ENCODE data around the gene LUC7L2.
"Not testable (repeated sequence)": the region's sequence is repeated elsewhere in the genome, so short reads cannot be mapped to it uniquely, and the experiment has no call there.

LUC7L2 gene

DNA sequence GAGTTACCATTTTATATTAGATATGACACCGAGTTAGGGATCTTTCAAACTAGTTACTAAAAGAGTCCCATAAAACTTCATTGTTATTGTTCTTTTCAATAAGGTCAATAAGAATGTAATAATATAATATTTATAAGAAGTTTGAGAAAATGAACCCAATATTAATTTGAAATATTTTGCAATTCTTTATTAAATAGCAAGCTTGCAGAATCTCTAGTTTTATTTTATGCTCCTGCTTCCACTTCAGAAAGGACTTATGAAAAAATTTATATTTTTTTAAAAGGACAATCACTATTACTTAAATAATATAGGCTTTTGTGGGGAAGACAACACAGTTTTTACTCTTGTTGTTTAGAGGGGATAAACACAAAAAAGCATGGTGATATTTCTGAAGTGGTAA lies 47.9 kb downstream of the LUC7L2 start:
- Histone ChIP-seq H3K27me3 (replicated peaks; ENCODE audit: control insufficient read depth, insufficient read depth, low read length) (no peaks in the 10 kb centered on the region), H3K4me3 (replicated peaks; ENCODE audit: low read depth, low read length) (no peak overlapping the region), H3K36me3 (ENCODE audit: control insufficient read depth, insufficient read depth, low read length) (peaks cover 9% of the 10 kb centered on the region)
- DNase-seq (ENCODE audit: extremely low read depth, insufficient read length): no peak
- TF ChIP-seq, protein P1, sequence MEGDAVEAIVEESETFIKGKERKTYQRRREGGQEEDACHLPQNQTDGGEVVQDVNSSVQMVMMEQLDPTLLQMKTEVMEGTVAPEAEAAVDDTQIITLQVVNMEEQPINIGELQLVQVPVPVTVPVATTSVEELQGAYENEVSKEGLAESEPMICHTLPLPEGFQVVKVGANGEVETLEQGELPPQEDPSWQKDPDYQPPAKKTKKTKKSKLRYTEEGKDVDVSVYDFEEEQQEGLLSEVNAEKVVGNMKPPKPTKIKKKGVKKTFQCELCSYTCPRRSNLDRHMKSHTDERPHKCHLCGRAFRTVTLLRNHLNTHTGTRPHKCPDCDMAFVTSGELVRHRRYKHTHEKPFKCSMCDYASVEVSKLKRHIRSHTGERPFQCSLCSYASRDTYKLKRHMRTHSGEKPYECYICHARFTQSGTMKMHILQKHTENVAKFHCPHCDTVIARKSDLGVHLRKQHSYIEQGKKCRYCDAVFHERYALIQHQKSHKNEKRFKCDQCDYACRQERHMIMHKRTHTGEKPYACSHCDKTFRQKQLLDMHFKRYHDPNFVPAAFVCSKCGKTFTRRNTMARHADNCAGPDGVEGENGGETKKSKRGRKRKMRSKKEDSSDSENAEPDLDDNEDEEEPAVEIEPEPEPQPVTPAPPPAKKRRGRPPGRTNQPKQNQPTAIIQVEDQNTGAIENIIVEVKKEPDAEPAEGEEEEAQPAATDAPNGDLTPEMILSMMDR (IDR thresholded peaks at IDR 0.05; ENCODE audit: insufficient read depth, low read length, poor library complexity, severe bottlenecking): no peak

DNA sequence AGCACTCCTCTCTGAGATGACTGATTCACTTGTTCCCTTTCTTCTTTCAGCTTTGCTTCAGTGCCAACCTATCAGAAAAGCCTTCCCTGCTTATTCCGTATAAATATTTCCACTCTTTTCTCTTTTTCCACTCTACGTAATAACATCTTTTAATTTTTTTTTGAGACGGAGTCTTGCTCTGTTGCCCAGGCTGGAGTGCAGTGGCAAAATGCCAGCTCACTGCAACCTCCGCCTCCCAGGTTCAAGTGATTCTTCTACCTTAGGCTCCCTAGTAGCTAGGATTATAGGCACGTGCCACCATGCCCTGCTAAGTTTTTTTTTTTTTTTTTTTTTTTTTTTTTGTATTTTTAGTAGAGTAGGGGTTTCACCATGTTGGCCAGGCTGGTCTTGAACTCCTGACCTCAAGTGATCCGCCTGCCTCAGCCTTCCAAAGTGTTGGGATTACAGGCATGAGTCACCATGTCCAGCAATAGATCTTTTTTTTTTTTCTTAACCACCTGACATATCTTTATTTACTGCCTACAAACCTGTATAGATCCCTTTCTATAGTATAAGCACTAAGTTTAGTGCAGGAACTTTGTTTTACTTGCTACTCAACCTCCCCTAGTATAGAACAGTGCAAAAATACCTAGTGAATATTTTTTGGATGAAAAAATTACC lies 55.2 kb downstream of the LUC7L2 start:
- H3K27me3 ChIP-seq (replicated peaks; ENCODE audit: control insufficient read depth, insufficient read depth, low read length); DNase-seq (ENCODE audit: extremely low read depth, insufficient read length); H3K36me3 ChIP-seq (ENCODE audit: control insufficient read depth, insufficient read depth, low read length); H3K4me3 ChIP-seq (replicated peaks; ENCODE audit: low read depth, low read length): not testable (repeated sequence)

DNA sequence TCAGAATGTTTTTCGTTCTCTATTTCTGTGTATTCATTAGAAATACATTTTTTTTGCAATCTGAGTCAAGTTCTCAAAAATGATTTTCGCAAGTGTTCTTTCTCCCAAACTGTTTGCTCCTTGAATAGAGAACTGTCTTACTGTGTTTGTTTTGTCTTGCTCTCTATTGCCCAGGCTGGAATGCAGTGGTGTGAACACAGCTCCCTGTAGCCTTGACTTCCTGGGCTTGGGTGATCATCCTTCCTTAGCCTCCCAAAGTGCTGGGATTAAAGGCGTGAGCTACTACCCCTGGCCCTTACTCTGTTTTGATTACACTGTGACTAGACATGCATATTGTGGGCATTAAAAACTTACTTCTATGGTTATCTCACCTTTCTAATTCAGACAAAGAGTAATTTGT lies 56.7 kb downstream of the LUC7L2 start:
- Histone ChIP-seq H3K4me3 (replicated peaks; ENCODE audit: low read depth, low read length) (no peak overlapping the region), H3K36me3 (ENCODE audit: control insufficient read depth, insufficient read depth, low read length) (peaks cover 10% of the 10 kb centered on the region), H3K27me3 (replicated peaks; ENCODE audit: control insufficient read depth, insufficient read depth, low read length) (no peaks in the 10 kb centered on the region)
- no peak for DNase-seq (ENCODE audit: extremely low read depth, insufficient read length)
- TF ChIP-seq, protein P1 (IDR thresholded peaks at IDR 0.05; ENCODE audit: insufficient read depth, low read length, poor library complexity, severe bottlenecking): no peak

DNA sequence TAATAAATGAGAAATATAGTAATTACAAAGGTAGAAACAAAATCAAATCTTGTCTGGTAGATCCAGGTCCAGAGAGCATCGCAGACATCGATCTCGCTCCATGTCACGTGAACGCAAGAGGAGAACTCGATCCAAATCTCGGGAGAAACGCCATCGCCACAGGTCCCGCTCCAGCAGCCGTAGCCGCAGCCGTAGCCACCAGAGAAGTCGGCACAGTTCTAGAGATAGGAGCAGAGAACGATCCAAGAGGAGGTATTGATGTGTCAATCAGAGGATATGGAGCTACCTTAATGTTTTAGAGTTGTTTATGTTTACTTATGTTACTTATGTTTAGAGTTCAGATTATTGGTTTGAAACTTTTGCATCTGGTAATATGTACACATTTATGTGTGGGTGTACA lies 57.8 kb downstream of the LUC7L2 start:
- TF ChIP-seq, protein P1 (IDR thresholded peaks at IDR 0.05; ENCODE audit: insufficient read depth, low read length, poor library complexity, severe bottlenecking): no peak
- Histone ChIP-seq H3K4me3 (replicated peaks; ENCODE audit: low read depth, low read length) (no peak overlapping the region), H3K36me3 (ENCODE audit: control insufficient read depth, insufficient read depth, low read length) (peaks cover 10% of the 10 kb centered on the region), H3K27me3 (replicated peaks; ENCODE audit: control insufficient read depth, insufficient read depth, low read length) (no peaks in the 10 kb centered on the region)
- DNase-seq (ENCODE audit: extremely low read depth, insufficient read length): no peak

DNA sequence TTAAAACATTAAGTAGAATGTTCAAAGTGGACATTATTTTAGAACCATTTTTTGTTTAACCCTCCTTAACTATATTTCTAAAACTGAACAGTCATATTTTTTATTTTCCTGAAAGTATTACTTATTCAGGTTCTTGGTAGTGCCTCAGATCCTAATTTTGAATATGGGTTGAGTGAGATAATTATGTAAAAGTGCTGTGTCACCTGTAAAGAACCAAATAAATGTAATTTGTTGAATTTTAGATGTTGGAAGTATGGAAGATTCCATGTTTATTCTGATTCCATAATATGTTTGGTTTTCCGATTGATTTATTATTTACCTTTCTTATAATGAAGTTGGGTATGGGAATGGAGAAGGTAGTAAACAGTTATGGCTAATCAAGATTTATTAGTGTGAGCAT lies 61.4 kb downstream of the LUC7L2 start:
- Histone ChIP-seq H3K4me3 (replicated peaks; ENCODE audit: low read depth, low read length) (no peak overlapping the region), H3K27me3 (replicated peaks; ENCODE audit: control insufficient read depth, insufficient read depth, low read length) (no peaks in the 10 kb centered on the region), H3K36me3 (ENCODE audit: control insufficient read depth, insufficient read depth, low read length) (peaks cover 6% of the 10 kb centered on the region)
- DNase-seq (ENCODE audit: extremely low read depth, insufficient read length): no peak
- TF ChIP-seq, protein P1 (IDR thresholded peaks at IDR 0.05; ENCODE audit: insufficient read depth, low read length, poor library complexity, severe bottlenecking): no peak

DNA sequence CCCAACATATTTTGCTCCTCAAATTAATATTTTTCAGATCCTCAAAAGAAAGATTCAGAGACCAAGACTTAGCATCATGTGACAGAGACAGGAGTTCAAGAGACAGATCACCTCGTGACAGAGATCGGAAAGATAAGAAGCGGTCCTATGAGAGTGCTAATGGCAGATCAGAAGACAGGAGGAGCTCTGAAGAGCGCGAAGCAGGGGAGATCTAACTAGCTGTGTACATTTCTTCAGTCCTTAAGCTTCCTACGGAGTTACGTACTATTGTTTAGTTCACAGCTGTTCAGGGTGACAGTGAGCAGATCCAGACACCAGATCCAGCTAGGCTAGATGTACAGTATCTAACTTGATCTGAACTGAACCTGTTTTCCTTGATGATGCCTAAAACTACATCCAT lies 62.4 kb downstream of the LUC7L2 start:
- H3K27me3 ChIP-seq (replicated peaks; ENCODE audit: control insufficient read depth, insufficient read depth, low read length): no peaks in the 10 kb centered on the region
- TF ChIP-seq, protein P1 (IDR thresholded peaks at IDR 0.05; ENCODE audit: insufficient read depth, low read length, poor library complexity, severe bottlenecking): no peak
- no peak for DNase-seq (ENCODE audit: extremely low read depth, insufficient read length)
- H3K36me3 ChIP-seq (ENCODE audit: control insufficient read depth, insufficient read depth, low read length): peaks cover 6% of the 10 kb centered on the region
- no peak overlapping the region for H3K4me3 ChIP-seq (replicated peaks; ENCODE audit: low read depth, low read length)
